Measurements from ENCODE around the gene G2E3. TPM values are rescaled to one million over a fixed set of nuclear protein-coding genes. Genes with fewer than 3 reads are reported as not detected.

G2E3 gene
- total RNA-seq, 1 experiment from 2014 or later, result 34.1 TPM

DNA sequence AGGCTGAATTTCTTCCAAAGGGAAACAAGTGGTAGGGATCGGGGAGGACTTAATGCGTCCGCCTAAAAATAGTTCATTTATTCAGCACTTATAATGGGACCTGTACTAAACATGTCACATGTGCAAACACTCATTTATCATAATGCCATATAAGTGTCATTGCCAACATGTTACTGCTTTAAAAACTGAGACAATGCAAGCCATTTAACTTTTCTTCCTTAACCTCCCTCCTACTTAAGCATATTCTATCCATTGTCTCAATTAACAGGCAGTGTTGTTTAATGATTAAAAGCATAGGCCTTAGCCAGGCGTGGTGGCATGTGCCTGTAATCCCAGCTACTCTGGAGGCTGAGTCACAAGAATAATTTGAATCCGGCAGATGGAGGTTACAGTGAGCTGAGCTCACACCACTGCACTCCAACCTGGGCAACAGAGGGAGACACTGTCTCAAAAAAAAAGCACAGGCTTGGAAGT lies 49.6 kb downstream of the G2E3 start:
- ChIA-PET POLR2A (interaction anchor here (1.0 to 10.0 kb wide), 6 partner anchors 8 to 50 kb away, joined by 3 to 138 read pairs (median 5); partner anchors contain the start of genes G2E3 and SCFD1), CTCF (interaction anchor here (0.6 to 5.6 kb wide), 6 partner anchors 15 to 271 kb away, joined by 3 to 35 read pairs (median 4); partner anchors contain the start of gene SCFD1)
- DNase-seq (ENCODE audit: unreplicated experiment), result peak; percentile 61
- no peak overlapping the region for H3K4me3 Mint-ChIP-seq (ENCODE audit: unreplicated experiment)
- BruUV-seq (replicated peaks), result no TSS peak
- H3K4me1 Mint-ChIP-seq (ENCODE audit: insufficient read depth, unreplicated experiment), result peaks cover 30% of the 10 kb centered on the region
- H3K27me3 Mint-ChIP-seq (ENCODE audit: insufficient read depth, unreplicated experiment), result no peaks in the 10 kb centered on the region
- peaks cover 16% of the 10 kb centered on the region for H3K36me3 Mint-ChIP-seq (ENCODE audit: insufficient read depth, unreplicated experiment)
- H3K27ac Mint-ChIP-seq (ENCODE audit: low read depth, unreplicated experiment), result peak overlapping the region; percentile 69
- TF ChIP-seq, protein P1, sequence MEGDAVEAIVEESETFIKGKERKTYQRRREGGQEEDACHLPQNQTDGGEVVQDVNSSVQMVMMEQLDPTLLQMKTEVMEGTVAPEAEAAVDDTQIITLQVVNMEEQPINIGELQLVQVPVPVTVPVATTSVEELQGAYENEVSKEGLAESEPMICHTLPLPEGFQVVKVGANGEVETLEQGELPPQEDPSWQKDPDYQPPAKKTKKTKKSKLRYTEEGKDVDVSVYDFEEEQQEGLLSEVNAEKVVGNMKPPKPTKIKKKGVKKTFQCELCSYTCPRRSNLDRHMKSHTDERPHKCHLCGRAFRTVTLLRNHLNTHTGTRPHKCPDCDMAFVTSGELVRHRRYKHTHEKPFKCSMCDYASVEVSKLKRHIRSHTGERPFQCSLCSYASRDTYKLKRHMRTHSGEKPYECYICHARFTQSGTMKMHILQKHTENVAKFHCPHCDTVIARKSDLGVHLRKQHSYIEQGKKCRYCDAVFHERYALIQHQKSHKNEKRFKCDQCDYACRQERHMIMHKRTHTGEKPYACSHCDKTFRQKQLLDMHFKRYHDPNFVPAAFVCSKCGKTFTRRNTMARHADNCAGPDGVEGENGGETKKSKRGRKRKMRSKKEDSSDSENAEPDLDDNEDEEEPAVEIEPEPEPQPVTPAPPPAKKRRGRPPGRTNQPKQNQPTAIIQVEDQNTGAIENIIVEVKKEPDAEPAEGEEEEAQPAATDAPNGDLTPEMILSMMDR (IDR thresholded peaks at IDR 0.05; ENCODE audit: unreplicated experiment), result peak; percentile 15
- no peaks in the 10 kb centered on the region for H3K9me3 Mint-ChIP-seq (ENCODE audit: unreplicated experiment)
- intact Hi-C loops (cut with micrococcal nuclease), result no loop called here

DNA sequence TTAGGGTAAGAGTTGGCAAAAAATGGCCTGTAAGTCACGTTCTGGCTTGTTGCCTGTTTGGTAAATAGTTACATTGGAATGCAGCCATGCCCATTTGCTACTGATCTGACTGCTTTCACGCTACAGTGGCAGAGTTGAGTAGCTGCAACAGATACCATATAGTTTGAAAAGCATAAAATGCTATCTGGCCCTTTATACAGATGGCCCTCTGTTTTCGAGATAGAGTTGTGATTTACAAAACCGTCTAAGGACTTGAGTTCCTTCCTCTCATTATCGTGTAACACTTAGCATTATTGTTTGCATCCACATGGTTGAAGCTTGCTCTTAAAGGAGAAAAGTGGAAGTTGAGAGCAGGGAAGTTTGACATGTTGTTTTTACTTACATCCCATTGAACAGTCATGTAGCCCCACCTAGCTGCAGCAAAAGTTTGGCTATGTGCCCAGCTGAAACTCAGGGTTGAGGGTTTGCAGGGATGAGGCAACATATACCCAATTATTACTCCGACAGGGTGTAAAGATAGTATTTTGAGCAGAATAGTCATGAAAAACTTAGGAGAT lies 51.9 kb downstream of the G2E3 start:
- Mint-ChIP-seq H3K4me3 (ENCODE audit: unreplicated experiment) (peak overlapping the region; percentile 69), H3K9me3 (ENCODE audit: unreplicated experiment) (no peaks in the 10 kb centered on the region), H3K27ac (ENCODE audit: low read depth, unreplicated experiment) (peak overlapping the region; percentile 69), H3K27me3 (ENCODE audit: insufficient read depth, unreplicated experiment) (no peaks in the 10 kb centered on the region), H3K4me1 (ENCODE audit: insufficient read depth, unreplicated experiment) (peaks cover 30% of the 10 kb centered on the region), H3K36me3 (ENCODE audit: insufficient read depth, unreplicated experiment) (peaks cover 8% of the 10 kb centered on the region)
- no TSS peak for BruUV-seq (replicated peaks)
- ChIA-PET POLR2A (interaction anchor here (0.5 to 10.0 kb wide), 11 partner anchors 11 to 80 kb away, joined by 3 to 138 read pairs (median 4); partner anchors contain the start of genes G2E3 and SCFD1), CTCF (interaction anchor here (0.6 to 5.6 kb wide), 12 partner anchors 10 to 235 kb away, joined by 3 to 35 read pairs (median 4); partner anchors contain the start of gene SCFD1)
- TF ChIP-seq, protein P1 (IDR thresholded peaks at IDR 0.05; ENCODE audit: unreplicated experiment), result peak; percentile 18
- intact Hi-C loops (cut with micrococcal nuclease), result loop anchor here (2.0 to 10.0 kb wide), 3 partner anchors 52 to 389 kb away; partner anchors contain the start of gene G2E3
- DNase-seq (ENCODE audit: unreplicated experiment), result peak; percentile 89

DNA sequence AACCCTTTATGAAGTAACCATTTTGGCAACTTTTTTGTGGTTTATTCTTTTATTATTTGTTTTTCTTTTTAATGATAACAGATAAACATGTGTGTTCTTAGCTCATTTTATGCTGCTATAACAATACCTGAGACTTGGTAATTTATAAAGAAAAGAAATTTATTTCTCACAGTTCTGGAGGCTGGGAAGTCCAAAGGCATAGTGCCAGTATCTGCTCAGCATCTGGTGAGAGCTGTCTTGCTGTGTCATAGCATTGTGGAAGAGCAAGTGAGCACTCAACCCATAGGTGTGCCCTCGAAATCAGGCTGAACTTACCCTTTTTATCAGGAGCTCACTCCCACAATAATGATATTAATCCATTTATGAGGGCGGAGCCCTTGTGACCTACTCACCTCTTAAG lies 55.2 kb downstream of the G2E3 start:
- Mint-ChIP-seq H3K27ac (ENCODE audit: low read depth, unreplicated experiment) (no peak overlapping the region), H3K27me3 (ENCODE audit: insufficient read depth, unreplicated experiment) (no peaks in the 10 kb centered on the region), H3K4me3 (ENCODE audit: unreplicated experiment) (no peak overlapping the region), H3K36me3 (ENCODE audit: insufficient read depth, unreplicated experiment) (peaks cover 21% of the 10 kb centered on the region), H3K4me1 (ENCODE audit: insufficient read depth, unreplicated experiment) (peaks cover 17% of the 10 kb centered on the region), H3K9me3 (ENCODE audit: unreplicated experiment) (no peaks in the 10 kb centered on the region)
- no TSS peak for BruUV-seq (replicated peaks)
- DNase-seq (ENCODE audit: unreplicated experiment), result no peak
- CTCF ChIA-PET, result interaction anchor here (1.3 kb wide), 1 partner anchor 171 kb away, joined by 3 read pairs; no protein-coding TSS in a partner anchor
- intact Hi-C loops (cut with micrococcal nuclease), result loop anchor here (5.0 to 10.0 kb wide), 2 partner anchors 169 to 392 kb away; no protein-coding TSS in a partner anchor
- TF ChIP-seq, protein P1 (IDR thresholded peaks at IDR 0.05; ENCODE audit: unreplicated experiment), result no peak
- POLR2A ChIA-PET, result interaction anchor here (10.0 kb wide), 1 partner anchor 7 kb away, joined by 138 read pairs; the partner anchor contains the start of gene SCFD1

DNA sequence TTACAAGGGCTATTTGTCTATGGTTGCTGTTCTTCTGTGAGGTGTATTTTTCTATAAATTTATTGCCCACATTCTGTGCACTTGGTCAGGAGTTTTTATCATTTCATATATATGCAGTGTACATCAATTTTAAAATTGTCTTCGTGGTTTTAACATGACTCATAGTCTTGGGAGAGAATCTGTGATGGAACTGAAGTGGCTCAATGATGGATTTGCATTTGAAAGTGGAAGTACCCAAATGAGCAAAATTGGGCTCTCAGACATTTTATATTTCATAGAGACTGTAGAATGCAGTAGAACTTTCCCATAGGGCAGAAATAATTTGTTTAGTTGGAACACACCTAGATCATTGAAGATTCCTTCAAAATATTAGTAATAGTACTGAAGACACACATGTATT lies 61.2 kb downstream of the G2E3 start:
- POLR2A ChIA-PET, result interaction anchor here (0.5 to 5.4 kb wide), 2 partner anchors 10 to 61 kb away, joined by 4 to 138 read pairs; partner anchors contain the start of gene G2E3

More for the DNA sequence above, 61.2 kb downstream of the G2E3 start:
- Mint-ChIP-seq H3K36me3 (ENCODE audit: insufficient read depth, unreplicated experiment) (peaks cover 33% of the 10 kb centered on the region), H3K9me3 (ENCODE audit: unreplicated experiment) (peaks cover 7% of the 10 kb centered on the region), H3K27me3 (ENCODE audit: insufficient read depth, unreplicated experiment) (no peaks in the 10 kb centered on the region), H3K4me3 (ENCODE audit: unreplicated experiment) (peak overlapping the region; percentile 52), H3K27ac (ENCODE audit: low read depth, unreplicated experiment) (no peak overlapping the region), H3K4me1 (ENCODE audit: insufficient read depth, unreplicated experiment) (peaks cover 24% of the 10 kb centered on the region)
- CTCF ChIA-PET, result no interaction called here
- peak; percentile 32 for DNase-seq (ENCODE audit: unreplicated experiment)
- intact Hi-C loops (cut with micrococcal nuclease), result no loop called here
- TF ChIP-seq, protein P1 (IDR thresholded peaks at IDR 0.05; ENCODE audit: unreplicated experiment), result no peak
- BruUV-seq (replicated peaks), result no TSS peak

Measured in MCF 10A (cell line).